Prostate gland (tissue), 2 donors: Measurements from ENCODE around the gene MGME1. TPM values are rescaled to one million over a fixed set of nuclear protein-coding genes. Genes with fewer than 3 reads are reported as not detected.
"Not testable (repeated sequence)": the region's sequence is repeated elsewhere in the genome, so short reads cannot be mapped to it uniquely, and the experiment has no call there.

Source experiments
- DNase-seq: peaks from one replicate; pipeline ENCODE4 v3.0.0-alpha.2; 2019; ENCODE audit warnings: low spot score
- H3K27ac ChIP-seq, 2 donors: fragments of 200-600 bp; sonication (generic); 2 replicates each; pipeline ENCODE4 v1.5.1; 2017 to 2019
- H3K27me3 ChIP-seq: fragments of 200-600 bp; sonication (generic); replicated peaks from 2 replicates; pipeline ENCODE4 v1.5.1; 2019; ENCODE audit not compliant: insufficient read depth
- H3K36me3 ChIP-seq, 2 donors: fragments of 200-600 bp; sonication (generic); 1 replicate in 1 of 2; 2 replicates in 1 of 2; pipeline versions ENCODE4 v1.5.1 to v1.8.1; 2017 to 2019
- H3K4me1 ChIP-seq: fragments of 200-600 bp; sonication (generic); replicated peaks from 2 replicates; pipeline ENCODE4 v1.5.1; 2019
- H3K4me3 ChIP-seq, 2 donors: fragments of 200-600 bp; sonication (generic); 2 replicates each; pipeline ENCODE4 v1.5.1; 2017 to 2019
- H3K9me3 ChIP-seq: fragments of 200-600 bp; sonication (generic); 2 replicates; pipeline ENCODE4 v1.5.1; 2017
- POLR2A ChIP-seq: fragments of 450-650 bp; IDR thresholded peaks from one replicate; pipeline ENCODE4 v1.6.1; 2016; ENCODE audit warnings: antibody characterized with exemption, mild to moderate bottlenecking
- POLR2AphosphoS5 ChIP-seq: sonication (generic); formaldehyde crosslinking; IDR thresholded peaks from one replicate; pipeline ENCODE4 v1.6.1; 2017; ENCODE audit warnings: antibody characterized with exemption
- WGBS: methylation state at CpG from one replicate; pipeline ENCODE4 v1.1.5; 2018; 5-methylcytosine and 5-hydroxymethylcytosine counted together
- intact Hi-C: fragments of 100-400 bp; cut with DNase I; formaldehyde crosslinking; loops from one replicate; pipeline ENCODE4 v1.14.2; 2022
- total RNA-seq, 2 donors: library from RNA; depleted of rRNA; stranded (reverse); fragments of >200 nt; gene quantifications; one replicate each; pipeline ENCODE4 v1.1.0, GENCODE V29; 2016
- TF ChIP-seq, protein P1 (sequence below), 4 experiments: fragments of 200-600 bp in 2 of 4; fragments of 450-650 bp in 2 of 4; sonication (generic) in 2 of 4; IDR thresholded peaks; 1 replicate in 3 of 4; 2 replicates in 1 of 4; pipeline ENCODE4 v1.5.1; 2016 to 2019; ENCODE audit warnings: antibody characterized with exemption in 4 of 4, mild to moderate bottlenecking in 2 of 4, moderate library complexity in 2 of 4

MGME1 gene
- total RNA-seq, 2 donors from 2014 or later = 11.1 to 15.5 TPM

DNA sequence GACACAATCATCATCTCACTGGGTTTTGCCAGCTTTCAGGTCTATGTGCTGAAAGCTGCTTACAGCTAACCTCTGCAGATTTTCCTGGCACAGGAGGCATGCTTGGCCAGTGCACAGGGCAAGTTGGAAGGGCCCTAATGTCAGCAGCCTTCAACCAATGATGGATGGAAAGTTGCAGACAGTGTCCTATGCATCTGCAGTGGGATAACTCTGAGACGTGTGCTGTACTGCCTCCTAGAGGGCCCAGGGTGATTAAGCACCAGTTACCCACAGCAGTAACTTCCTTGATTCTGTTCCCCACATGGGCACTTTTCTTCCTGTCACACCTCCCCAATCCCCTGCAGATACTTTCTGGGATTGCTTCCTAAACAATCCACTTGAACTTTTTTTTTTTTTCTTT lies 50.2 kb downstream of the MGME1 start:
- Histone ChIP-seq H3K9me3 (no peaks in the 10 kb centered on the region), H3K4me3 (no peak overlapping the region), H3K36me3 (peaks cover 0 to 4% of the 10 kb centered on the region in 2 donors), H3K27ac (no peak overlapping the region), H3K4me1 (no peaks in the 10 kb centered on the region), H3K27me3 (no peaks in the 10 kb centered on the region)
- no peak for DNase-seq
- intact Hi-C loops = no loop called here
- TF ChIP-seq, protein P1, sequence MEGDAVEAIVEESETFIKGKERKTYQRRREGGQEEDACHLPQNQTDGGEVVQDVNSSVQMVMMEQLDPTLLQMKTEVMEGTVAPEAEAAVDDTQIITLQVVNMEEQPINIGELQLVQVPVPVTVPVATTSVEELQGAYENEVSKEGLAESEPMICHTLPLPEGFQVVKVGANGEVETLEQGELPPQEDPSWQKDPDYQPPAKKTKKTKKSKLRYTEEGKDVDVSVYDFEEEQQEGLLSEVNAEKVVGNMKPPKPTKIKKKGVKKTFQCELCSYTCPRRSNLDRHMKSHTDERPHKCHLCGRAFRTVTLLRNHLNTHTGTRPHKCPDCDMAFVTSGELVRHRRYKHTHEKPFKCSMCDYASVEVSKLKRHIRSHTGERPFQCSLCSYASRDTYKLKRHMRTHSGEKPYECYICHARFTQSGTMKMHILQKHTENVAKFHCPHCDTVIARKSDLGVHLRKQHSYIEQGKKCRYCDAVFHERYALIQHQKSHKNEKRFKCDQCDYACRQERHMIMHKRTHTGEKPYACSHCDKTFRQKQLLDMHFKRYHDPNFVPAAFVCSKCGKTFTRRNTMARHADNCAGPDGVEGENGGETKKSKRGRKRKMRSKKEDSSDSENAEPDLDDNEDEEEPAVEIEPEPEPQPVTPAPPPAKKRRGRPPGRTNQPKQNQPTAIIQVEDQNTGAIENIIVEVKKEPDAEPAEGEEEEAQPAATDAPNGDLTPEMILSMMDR (IDR thresholded peaks at IDR 0.05) = peak in 2 of 4 experiments; percentile 15 to 26
- no peak for TF ChIP-seq POLR2A
- 24% methylated on average over 1 of the region's 1 CpG for WGBS

DNA sequence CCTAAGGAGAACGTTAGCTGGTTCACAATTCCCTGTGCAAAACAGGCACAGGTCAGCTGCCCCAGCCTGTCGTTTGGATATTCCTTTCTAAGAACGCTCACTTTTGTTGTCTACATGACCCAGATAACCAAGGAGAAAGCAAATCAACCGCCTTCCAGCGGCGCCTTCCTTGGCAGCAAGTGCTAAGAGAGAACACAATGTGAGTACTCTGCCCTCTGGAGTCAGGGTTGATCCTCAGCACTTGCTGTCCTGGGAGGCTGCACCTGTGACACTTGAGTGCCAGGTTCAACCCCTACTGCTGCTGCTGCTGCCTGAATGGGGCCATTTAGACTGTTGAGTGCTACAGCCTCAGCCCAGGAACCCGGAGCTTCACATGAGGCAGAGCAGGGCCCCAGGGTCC lies 52.1 kb downstream of the MGME1 start:
- WGBS = 96% methylated on average over 7 of the region's 7 CpGs
- TF ChIP-seq POLR2AphosphoS5 = no peak
- no peak for TF ChIP-seq POLR2A
- TF ChIP-seq, protein P1 (IDR thresholded peaks at IDR 0.05) = no peak
- Histone ChIP-seq H3K27ac (no peak overlapping the region), H3K4me3 (no peak overlapping the region), H3K27me3 (no peaks in the 10 kb centered on the region), H3K4me1 (no peaks in the 10 kb centered on the region), H3K9me3 (no peaks in the 10 kb centered on the region), H3K36me3 (peaks cover 0 to 4% of the 10 kb centered on the region in 2 donors)
- DNase-seq = no peak
- intact Hi-C loops = no loop called here

DNA sequence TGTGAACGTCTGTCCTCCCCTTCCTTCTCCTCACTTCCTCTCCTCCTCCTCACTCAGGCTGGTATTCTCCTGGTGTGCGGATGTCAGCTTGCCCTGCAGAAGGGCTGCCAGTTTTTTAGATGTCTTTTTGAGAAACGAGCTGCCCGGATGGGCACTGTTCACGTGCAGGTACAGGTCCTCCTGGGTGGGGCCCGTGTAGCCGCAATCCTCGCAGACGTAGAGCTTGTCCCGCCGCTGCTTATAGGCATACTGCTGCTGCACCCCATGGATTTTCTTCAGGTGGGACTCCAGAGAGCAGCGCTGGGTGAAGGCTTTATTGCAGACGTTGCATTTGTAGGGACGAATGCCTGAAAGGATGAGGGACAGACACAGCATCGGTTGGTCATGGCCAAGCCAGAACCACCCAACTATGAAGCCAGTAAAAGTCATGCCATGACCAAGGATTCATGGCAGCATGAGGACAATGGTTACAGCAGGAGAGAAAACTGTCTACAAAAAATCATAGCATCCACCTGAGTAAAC lies 55.8 kb downstream of the MGME1 start:
- TF ChIP-seq POLR2AphosphoS5 = no peak
- no peak for TF ChIP-seq POLR2A
- TF ChIP-seq, protein P1 (IDR thresholded peaks at IDR 0.05) = no peak
- DNase-seq = no peak
- WGBS = 81% methylated on average over 15 of the region's 15 CpGs
- intact Hi-C loops = no loop called here
- H3K9me3 ChIP-seq = no peaks in the 10 kb centered on the region
- no peaks in the 10 kb centered on the region for H3K27me3 ChIP-seq
- H3K27ac ChIP-seq = no peak overlapping the region
- peaks cover 0 to 4% of the 10 kb centered on the region in 2 donors for H3K36me3 ChIP-seq
- H3K4me1 ChIP-seq = no peaks in the 10 kb centered on the region
- no peak overlapping the region for H3K4me3 ChIP-seq

DNA sequence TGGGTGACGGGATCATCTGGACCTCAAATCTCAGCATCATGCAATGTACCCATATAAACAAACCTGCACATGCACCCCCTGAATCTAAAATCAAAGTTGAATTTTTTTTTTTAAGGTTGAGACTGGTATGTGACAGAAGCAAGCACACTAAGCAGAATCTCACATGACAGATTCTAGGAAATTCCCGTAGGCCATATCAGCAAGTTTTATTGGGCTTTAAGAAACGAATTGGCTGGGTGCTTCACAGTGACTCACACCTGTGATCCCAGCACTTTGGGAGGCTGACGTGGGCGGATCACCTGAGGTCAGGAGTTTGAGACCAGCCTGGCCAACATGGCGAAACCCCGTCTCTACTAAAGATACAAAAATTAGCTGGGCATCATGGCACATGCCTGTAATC lies 58.2 kb downstream of the MGME1 start:
- H3K4me3 ChIP-seq, H3K36me3 ChIP-seq, H3K9me3 ChIP-seq, DNase-seq, intact Hi-C loops, H3K4me1 ChIP-seq, H3K27me3 ChIP-seq, H3K27ac ChIP-seq: not testable (repeated sequence)
- WGBS = 77% methylated on average over 7 of the region's 7 CpGs

DNA sequence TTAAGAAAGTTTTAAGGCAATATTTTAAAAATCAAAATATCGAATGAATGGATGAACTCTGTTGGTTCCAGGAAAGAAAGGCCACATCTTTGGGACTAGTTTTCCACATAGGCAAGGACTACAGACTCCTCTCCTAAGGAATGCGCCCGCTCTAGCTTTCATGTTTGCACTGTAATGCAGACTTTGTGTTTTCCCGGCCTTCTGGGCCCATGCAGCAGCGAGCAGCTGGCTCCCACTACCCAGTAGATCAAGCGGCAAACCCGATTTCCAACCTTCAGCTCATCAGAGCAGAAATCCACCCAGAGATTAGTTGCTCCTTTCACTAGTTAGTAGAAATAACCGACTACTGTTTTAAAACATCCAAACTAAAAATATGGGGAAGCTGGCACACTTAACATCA lies 61.2 kb downstream of the MGME1 start:
- no peaks in the 10 kb centered on the region for H3K4me1 ChIP-seq
- TF ChIP-seq, protein P1 (IDR thresholded peaks at IDR 0.05) = no peak
- TF ChIP-seq POLR2A = no peak
- no peak for TF ChIP-seq POLR2AphosphoS5
- no peaks in the 10 kb centered on the region for H3K27me3 ChIP-seq
- no peak for DNase-seq
- no peak overlapping the region for H3K27ac ChIP-seq
- no peak overlapping the region for H3K4me3 ChIP-seq
- H3K9me3 ChIP-seq = no peaks in the 10 kb centered on the region
- 77% methylated on average over 8 of the region's 8 CpGs for WGBS
- no peaks in the 10 kb centered on the region for H3K36me3 ChIP-seq
- intact Hi-C loops = no loop called here
